Articular chondrocyte of knee joint (primary cell): ENCODE measurements around the gene OS9. TPM values are rescaled to one million over a fixed set of nuclear protein-coding genes. Genes with fewer than 3 reads are reported as not detected.

Source experiments
- total RNA-seq: library from RNA; depleted of rRNA; stranded (reverse); fragments of >200 nt; gene quantifications from 2 replicates; pipeline ENCODE4 v1.2.3, GENCODE V29; 2012

Gene OS9
- 154 and 254 TPM in 2 replicates for total RNA-seq

GRCh38 chr12:57693659-57694458 is at the start of gene OS9:
Gene OS9, plus strand, starts transcription at chr12:57694132. Its CDS starts 30 bp downstream, at chr12:57694162.

GRCh38 chr12:57738661-57739237 is 44.8 kb downstream of the OS9 start, which contains the start of gene AGAP2:
Gene AGAP2, minus strand, starts transcription at chr12:57738742. Its CDS starts 496 bp downstream, at chr12:57738246.

GRCh38 chr12:57744777-57745484 is 51.0 kb downstream of the OS9 start, which contains the start of gene TSPAN31:
Gene TSPAN31, plus strand, starts transcription at chr12:57745039. Its CDS starts 116 bp downstream, at chr12:57745155.

GRCh38 chr12:57751788-57752667 is 58.1 kb downstream of the OS9 start, which contains the start of gene CDK4:
Gene CDK4, minus strand, starts transcription at chr12:57752310. Its CDS starts 593 bp downstream, at chr12:57751717.

GRCh38 chr12:57754411-57755193 is 60.7 kb downstream of the OS9 start, which contains the start of gene MARCHF9:
Gene MARCHF9, plus strand, starts transcription at chr12:57755103. Its CDS starts 426 bp downstream, at chr12:57755529.

GRCh38 chr12:57766464-57767304 is 72.8 kb downstream of the OS9 start, which contains the start of gene CYP27B1:
Gene CYP27B1, minus strand, starts transcription at chr12:57767078. Its CDS starts 37 bp downstream, at chr12:57767041.

Other genes with a start within 250 kb of the OS9 start
- gene INHBE, start 238.8 kb upstream of the OS9 start, total RNA-seq, result 0.22 TPM in 1 of 2 replicates, not detected in the other
- gene GLI1, start 234.3 kb upstream of the OS9 start, total RNA-seq, result 0.11 and 0.26 TPM in 2 replicates
- 0.22 TPM in 1 of 2 replicates, not detected in the other for gene ARHGAP9, start 214.3 kb upstream of the OS9 start, total RNA-seq
- gene MARS1, start 206.1 kb upstream of the OS9 start, total RNA-seq, result 108 and 113 TPM in 2 replicates
- 40.5 and 59.5 TPM in 2 replicates for gene DDIT3, start 173.6 kb upstream of the OS9 start, total RNA-seq
- 3.8 and 5.2 TPM in 2 replicates for gene MBD6, start 171.3 kb upstream of the OS9 start, total RNA-seq
- 113 and 132 TPM in 2 replicates for gene DCTN2, start 146.9 kb upstream of the OS9 start, total RNA-seq
- under 0.01 and 0.22 TPM in 2 replicates for gene KIF5A, start 144.1 kb upstream of the OS9 start, total RNA-seq
- gene PIP4K2C, start 102.9 kb upstream of the OS9 start, total RNA-seq, result 23.5 and 26.2 TPM in 2 replicates
- 9.4 and 11.2 TPM in 2 replicates for gene DTX3, start 89.3 kb upstream of the OS9 start, total RNA-seq
- 16.2 and 17.2 TPM in 2 replicates for gene ARHGEF25, start 82.7 kb upstream of the OS9 start, total RNA-seq
- 1.0 and 2.9 TPM in 2 replicates for gene B4GALNT1, start 60.9 kb upstream of the OS9 start, total RNA-seq
- 0.11 and 0.39 TPM in 2 replicates for gene AGAP2, start 44.6 kb downstream of the OS9 start, total RNA-seq
- gene TSPAN31, start 50.9 kb downstream of the OS9 start, total RNA-seq, result 71.6 and 76.1 TPM in 2 replicates
- gene CDK4, start 58.2 kb downstream of the OS9 start, total RNA-seq, result 108 and 195 TPM in 2 replicates
- gene MARCHF9, start 61.0 kb downstream of the OS9 start, total RNA-seq, result 1.1 and 1.2 TPM in 2 replicates
- gene CYP27B1, start 72.9 kb downstream of the OS9 start, total RNA-seq, result 0.22 and 0.65 TPM in 2 replicates
- gene METTL1, start 78.0 kb downstream of the OS9 start, total RNA-seq, result 6.7 and 8.0 TPM in 2 replicates
- 5.9 and 8.0 TPM in 2 replicates for gene EEF1AKMT3, start 78.5 kb downstream of the OS9 start, total RNA-seq
- gene TSFM, start 88.7 kb downstream of the OS9 start, total RNA-seq, result 16.1 and 22.7 TPM in 2 replicates
- gene AVIL, start 124.6 kb downstream of the OS9 start, total RNA-seq, result 5.4 and 6.9 TPM in 2 replicates
- gene CTDSP2, start 152.6 kb downstream of the OS9 start, total RNA-seq, result 120 and 148 TPM in 2 replicates
- 6.9 and 9.1 TPM in 2 replicates for gene ATP23, start 247.4 kb downstream of the OS9 start, total RNA-seq